GM21529 (cell line): Measurements from ENCODE around the gene MAGEA1.
"Not testable (repeated sequence)": the region's sequence is repeated elsewhere in the genome, so short reads cannot be mapped to it uniquely, and the experiment has no call there.

Experiments
- ATAC-seq: cut with Tn5 transposase; IDR thresholded peaks from one replicate; pipeline ENCODE4 v1.9.1; 2021; ENCODE audit not compliant: unreplicated experiment

Gene MAGEA1, protein sequence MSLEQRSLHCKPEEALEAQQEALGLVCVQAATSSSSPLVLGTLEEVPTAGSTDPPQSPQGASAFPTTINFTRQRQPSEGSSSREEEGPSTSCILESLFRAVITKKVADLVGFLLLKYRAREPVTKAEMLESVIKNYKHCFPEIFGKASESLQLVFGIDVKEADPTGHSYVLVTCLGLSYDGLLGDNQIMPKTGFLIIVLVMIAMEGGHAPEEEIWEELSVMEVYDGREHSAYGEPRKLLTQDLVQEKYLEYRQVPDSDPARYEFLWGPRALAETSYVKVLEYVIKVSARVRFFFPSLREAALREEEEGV

DNA sequence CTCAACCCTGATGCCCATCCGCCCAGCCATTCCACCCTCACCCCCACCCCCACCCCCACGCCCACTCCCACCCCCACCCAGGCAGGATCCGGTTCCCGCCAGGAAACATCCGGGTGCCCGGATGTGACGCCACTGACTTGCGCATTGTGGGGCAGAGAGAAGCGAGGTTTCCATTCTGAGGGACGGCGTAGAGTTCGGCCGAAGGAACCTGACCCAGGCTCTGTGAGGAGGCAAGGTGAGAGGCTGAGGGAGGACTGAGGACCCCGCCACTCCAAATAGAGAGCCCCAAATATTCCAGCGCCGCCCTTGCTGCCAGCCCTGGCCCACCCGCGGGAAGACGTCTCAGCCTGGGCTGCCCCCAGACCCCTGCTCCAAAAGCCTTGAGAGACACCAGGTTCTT lies at the start of gene MAGEA1:
TSS of gene MAGEA1 (plus strand) at position 154 of the 400 bp plus-strand sequence. CDS start 3,106 bp downstream, outside the sequence.
- no peak for ATAC-seq

DNA sequence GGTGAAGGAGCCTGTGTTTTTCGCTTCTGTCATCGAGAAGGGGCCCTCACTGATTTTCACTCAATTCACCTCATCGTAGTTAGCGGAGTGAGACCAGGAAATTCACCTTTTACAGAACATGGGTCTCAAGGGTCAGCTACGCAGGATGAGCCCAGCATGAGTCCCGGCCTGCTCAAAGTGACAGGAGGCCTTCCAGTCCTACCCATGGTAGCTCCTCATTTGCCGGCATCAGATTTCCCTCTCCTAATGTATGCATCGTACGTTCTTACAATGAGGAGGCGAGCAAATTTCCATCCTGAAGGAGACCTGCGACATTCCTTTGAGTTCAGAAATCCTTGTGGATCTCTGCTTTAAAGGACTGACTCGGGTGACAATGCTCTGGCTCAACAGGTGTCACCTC lies 46.2 kb upstream of the MAGEA1 start:
- not testable (repeated sequence) for ATAC-seq

DNA sequence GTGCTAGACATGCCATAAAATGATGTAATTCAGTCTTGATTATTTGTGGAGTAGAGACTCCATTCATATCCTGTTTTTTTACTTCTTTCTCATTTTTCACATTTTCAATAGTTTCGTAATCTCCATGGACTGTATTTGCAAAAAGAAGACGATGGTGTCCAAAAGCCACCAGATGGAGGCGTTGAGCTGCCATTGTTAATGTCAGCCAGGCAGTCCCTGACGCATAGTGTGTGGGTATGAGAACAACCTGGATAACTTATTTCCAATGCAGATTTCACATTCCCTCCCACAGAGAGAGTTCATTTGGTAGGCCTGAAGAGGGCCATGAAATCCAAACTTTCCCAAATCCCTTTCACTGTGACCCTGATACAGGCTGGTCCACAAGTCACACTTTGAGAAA lies 40.0 kb upstream of the MAGEA1 start:
- ATAC-seq: not testable (repeated sequence)

DNA sequence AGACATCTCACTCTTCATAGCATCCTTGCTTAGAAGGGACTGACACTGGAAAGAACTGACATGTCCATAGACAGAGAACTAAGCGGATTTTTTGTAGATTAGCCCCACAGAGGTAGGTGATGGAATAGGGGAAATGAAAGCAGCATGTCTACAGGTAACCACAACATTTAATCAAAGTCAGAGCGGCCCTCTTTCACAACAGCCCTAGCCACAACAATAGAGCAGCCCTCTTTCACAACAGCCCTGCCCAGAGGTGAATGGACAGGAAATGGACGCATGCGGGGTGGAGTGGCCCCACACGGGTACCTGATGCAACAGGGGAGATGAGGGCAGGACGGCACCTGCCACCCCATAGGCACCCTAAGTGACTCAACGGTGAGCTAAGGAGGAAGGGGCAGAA lies 32.8 kb upstream of the MAGEA1 start:
- not testable (repeated sequence) for ATAC-seq

DNA sequence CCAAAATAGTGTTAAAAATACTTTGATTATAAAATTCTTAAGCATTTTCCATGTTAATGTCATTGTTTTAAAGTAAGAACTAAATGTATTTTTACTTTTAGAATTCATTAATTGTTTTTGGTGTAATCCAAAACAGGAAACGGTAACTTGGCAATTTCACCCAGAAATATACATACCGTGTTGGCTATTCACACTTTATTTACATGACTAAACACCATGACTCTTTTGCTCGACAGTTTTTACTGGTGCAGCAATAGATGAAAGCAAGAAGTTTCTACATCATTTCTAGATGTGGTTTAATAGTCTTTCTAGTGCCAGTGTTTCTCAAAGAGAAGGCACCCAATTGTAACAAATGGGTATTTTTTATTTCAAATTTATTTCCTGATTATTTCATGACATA lies 25.6 kb upstream of the MAGEA1 start:
- ATAC-seq: no peak

DNA sequence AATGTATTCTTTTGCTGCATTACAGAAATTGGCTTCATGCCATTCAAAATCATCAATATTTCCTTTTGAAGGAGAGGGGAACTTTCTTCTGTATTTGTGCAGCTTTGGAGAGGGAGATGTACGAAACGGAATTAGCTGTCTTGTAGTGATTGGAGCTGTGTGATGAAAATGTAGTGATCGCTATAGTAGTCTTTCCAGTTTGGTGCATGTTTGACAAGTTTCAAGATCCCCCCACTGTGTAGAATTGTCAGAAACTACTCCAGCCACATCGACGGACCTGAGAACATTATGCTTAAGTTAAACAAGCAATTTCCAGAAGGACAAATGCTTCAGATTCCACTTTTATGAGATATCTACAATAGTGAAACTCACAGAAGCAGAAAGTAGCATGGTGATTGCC lies 21.6 kb upstream of the MAGEA1 start:
- no peak for ATAC-seq

DNA sequence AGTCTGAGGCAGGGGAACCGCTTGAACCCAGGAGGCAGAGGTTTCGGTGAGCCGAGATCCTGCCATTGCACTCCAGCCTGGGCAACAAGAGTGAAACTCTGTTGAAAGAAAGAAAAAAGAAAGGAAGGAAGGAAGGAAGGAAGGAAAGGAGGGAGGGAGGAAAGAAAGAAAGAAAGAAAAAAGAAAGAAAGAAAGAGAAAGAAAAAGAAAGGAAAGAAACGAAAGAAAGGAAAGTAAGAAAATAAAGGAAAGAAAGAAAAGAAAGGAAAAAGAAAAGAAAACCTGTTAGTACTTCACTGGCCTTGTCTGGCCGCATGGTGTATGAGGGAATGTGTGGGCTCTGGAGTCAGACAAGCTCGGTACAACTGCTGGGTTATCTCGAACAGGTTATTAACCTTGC lies 20.8 kb upstream of the MAGEA1 start:
- no peak for ATAC-seq

DNA sequence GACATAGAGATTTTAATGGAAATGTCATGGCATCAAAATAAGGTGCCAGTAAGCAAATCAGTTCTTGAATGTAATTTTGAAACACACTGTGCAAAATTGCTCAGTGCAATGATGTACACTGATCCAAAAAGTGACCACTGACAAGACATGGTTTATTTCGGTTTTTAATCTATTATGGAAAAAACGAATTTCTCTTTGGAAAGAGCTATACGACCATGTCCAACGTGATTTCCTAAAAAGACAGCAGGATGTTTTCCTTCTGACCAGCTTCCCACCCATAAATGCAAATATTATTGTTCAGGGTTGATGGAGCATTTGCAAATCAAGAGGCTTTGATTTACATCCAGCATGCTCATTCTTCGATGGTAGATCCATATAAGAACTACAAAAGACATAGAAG lies 17.1 kb upstream of the MAGEA1 start:
- ATAC-seq: no peak

DNA sequence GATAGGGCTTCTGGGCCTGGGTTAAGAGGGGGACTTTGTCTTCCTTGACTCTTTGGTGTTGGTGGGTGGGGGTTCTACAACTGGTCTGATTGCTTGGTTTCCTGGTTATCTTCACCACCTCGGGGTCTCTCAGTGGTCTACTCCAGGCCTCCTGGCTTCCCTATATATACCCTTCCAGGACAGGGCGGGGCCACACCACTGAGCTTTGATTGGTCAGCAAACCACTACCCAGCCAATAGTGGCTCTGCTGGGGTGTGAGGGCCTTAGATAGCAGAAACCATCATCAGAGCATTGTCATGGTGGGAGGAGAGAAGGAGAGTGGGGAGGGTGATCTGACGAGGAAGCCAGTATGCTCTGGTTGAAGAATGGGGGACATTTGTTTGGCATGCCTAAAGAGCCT lies 14.4 kb upstream of the MAGEA1 start:
- ATAC-seq: no peak

DNA sequence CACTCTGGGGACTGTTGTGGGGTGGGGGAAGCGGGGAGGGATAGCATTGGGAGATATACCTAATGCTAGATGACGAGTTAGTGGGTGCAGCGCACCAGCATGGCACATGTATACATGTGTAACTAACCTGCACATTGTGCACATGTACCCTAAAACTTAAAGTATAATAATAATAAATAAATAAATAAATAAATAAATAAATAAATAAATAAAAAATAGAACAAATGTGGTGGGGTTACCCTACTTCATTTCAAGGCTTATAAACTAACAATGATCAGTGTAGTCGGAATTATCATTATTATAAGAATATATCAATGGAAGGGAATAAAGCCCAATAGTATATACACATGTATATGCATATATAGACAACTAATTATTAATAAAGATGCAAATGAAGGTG lies 10.7 kb upstream of the MAGEA1 start:
- not testable (repeated sequence) for ATAC-seq

DNA sequence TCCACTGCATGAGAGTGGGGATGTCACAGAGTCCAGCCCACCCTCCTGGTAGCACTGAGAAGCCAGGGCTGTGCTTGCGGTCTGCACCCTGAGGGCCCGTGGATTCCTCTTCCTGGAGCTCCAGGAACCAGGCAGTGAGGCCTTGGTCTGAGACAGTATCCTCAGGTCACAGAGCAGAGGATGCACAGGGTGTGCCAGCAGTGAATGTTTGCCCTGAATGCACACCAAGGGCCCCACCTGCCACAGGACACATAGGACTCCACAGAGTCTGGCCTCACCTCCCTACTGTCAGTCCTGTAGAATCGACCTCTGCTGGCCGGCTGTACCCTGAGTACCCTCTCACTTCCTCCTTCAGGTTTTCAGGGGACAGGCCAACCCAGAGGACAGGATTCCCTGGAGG lies 2.7 kb downstream of the MAGEA1 start:
- ATAC-seq: no peak

DNA sequence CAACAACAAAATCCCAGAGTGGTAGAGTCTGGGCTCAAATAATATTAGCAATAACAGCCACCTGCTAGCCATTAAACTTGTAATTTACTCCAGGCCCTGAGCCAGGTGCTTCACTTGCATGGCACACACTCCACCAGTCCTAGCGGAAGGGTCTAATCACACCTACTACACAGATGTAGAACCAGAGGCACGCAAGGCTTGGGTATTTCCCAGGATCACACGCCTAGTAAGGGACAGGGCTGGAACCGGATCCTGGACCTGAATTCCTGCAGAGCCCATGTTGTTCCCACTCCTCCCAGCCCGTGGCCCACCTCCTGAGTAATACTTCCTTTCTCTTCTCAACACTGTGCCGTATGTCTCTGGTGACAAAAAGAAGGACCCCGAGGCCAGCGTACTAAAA lies 5.7 kb downstream of the MAGEA1 start:
- no peak for ATAC-seq

DNA sequence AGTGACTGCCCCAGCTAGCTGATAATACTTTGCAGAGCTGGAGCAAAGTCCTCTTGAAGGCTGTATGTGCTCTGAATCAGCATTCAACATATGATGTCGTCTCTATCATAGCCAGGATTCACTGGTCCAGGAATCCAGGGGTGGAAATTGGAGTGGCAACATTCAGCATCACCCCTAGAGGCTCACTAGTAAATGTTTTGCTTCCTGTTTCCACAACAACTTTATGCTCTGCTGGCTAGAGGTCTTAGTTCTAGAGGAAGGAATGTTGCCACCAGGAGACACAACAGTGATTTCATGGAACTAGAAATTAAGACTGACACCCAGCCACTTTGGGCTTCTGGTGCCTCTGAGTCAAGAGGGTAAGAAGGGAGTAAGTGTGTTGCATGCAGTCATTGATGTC lies 11.3 kb downstream of the MAGEA1 start:
- ATAC-seq: no peak

DNA sequence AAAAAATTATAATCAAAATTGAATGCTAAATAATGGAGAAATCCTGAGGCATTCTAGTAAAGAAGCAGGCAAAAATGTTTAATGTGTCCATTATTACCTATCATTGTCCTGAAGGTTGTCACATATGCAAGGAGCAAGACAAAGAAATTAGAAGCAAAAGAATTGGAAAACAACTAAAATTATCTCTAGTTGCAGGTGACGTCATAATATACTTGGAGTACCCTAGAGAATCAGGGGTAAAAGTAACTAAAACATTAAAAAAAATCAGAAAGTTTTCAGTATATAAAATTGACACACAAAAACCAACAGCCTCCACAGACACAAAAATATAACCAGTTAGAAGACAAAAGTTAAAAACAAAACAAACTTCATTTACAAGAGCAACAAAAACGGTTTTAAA lies 21.4 kb downstream of the MAGEA1 start:
- ATAC-seq: no peak

DNA sequence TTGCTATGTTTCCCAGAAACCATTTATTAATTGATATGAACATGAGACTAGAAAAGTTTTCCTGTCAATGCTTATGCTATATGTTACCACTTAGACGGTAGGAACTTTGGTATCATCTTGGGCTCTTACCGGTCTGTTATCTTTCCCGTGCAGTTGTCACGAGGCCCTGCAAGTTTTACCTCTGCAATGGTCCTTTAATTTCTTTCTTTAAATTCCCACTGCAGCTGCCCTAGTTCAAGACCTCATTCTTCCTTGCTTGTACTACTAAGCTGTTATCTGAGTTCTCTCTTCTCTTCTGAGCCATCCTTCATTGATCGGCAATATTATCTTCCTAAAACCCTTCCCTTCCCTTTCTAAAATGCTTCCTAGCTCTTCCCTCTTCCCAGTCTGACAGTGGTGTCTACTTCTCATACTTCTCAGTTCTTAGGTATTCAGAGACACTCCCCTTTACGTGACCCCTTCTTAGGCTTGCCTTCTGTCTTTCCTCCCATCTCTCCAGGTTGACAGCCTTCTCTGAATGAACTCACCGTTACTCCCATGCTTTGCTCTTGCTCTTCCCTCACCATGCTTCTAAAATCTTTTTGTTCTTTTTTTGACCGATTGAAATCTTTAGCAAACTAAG lies 27.5 kb downstream of the MAGEA1 start:
- ATAC-seq: no peak

DNA sequence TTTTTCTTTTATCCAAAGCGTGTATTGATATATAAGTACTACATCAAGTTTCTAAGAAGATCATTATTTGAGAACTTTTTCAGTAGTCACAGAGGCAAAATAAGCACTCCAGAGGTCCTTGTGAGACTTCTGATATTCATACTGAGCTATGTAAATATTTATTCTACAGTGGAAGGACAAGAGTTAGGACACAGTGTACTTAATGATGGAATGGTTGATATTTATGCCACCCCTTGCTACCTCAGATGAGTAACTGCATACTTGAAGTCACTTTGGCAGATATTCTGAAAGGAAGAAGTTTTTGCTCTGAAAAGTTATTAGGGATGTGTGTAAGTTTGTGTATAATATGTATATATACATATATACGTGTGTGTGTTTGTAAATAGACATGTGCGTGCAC lies 30.3 kb downstream of the MAGEA1 start:
- no peak for ATAC-seq

DNA sequence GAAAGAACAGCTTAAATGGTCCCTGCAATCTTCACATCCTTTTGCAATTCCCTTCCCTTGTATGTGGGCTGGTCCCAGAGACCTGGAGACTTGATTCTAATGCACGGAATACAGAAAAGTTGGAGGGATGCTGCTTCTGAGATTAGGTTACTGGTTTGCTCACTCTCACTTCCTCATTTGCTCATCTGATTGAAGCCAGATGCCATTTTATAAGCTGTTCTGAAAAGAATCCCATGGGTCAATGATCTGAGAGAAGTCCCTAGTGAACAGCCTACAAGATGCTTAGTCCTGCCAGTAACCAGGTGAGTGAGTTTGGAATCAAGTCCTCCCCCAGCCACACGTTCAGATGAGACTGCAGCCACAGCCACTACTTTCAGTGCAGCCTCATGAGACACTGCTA lies 35.9 kb downstream of the MAGEA1 start:
- ATAC-seq: peak; percentile 68

DNA sequence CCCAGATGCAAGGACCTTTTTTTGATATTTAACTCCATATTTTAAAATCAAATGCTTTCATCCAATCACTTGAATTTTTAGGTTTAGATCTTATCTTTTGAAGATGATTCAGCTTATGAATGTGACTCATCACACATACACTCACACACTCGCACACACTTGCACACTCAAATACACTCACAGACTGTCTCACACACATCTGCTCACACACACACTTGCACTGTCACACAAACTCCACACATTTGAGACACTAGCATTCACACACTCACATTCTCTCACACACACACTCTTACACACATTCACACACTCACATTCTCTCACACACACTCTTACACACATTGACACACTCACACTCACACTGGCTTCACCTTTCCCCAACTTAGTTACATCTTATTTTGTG lies 37.8 kb downstream of the MAGEA1 start:
- ATAC-seq: no peak

DNA sequence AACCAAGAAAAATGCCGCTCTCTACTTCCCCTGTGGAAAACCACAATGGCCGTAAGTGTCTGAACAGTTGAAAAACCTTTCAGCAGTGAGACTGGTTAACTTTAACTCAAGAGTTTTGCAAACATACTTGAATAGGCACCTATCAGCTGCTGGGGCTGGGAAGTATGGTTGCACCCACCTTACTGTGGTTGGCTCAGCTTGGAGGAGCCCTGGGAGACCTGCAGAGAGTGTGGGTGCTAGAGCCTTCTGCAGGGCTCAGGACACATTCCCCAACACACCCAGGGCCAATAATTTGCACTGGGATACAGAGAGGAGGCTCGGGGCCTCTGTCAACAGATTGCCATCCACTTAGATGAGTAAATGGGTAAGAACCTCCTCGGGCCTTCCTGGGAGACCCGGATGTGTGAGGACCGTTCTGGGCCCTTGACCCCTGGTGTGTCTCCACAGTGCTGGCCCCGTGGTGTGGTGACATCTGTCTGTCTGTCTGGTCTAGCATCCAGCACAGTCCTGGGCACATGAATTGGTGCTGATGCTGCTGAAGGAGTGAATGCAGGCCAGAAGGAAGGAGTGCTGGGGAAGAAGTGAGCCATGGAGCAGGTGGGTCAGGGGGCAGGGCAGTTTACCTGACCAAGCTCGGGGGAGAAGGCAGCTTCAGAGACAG lies 46.5 kb downstream of the MAGEA1 start:
- no peak for ATAC-seq

DNA sequence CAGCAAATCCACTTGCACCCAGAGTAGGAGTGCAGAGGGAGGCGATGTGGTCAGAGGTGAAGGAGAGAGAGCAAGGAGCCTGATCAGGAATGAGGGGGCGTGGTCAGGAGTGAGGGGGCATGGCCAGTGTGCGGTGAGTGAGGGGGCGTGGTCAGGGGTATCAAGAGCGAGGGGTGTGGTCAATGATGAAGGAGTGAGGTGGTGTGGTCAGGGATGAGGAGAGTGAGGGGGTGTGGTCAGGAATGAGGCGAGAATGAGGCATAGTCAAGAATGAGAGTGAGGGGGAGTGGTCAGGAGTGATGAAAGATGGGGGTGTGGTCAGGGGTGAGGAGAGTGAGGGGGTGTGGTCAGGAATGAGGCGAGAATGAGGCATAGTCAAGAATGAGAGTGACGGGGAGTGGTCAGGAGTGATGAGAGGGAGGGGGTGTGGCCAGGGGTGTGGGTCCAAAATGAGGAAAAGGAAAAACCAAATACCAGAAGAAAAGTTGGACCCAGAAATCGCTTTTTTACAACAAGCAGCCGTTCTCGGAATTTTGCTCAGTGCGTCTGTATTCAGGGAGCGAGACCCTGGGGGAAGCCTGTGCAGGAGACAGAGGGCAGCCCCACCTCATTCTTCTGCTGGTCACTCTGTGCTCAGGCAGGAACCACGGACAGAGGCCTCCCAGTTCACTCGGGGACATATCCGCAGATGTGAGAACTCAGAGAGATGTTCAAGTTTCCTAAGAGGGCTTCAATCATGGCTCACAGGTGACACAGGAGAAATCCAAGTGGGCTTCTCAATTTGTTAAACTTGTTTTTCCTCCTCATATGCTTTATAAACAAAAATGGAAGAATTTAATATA lies 47.5 kb downstream of the MAGEA1 start:
- ATAC-seq: no peak
